Gastrocnemius medialis (tissue), 4 donors: ENCODE data around the gene MISP.

ENCODE experiments used
- CTCF ChIP-seq, 5 experiments: fragments of 450-650 bp in 3 of 5; fragments of 200-600 bp in 2 of 5; sonication (generic) in 2 of 5; IDR thresholded peaks in 4 of 5; conservative IDR thresholded peaks in 1 of 5; 1 replicate in 4 of 5; 2 replicates in 1 of 5; pipeline ENCODE4 v1.5.1; 2016 to 2019; ENCODE audit warnings: antibody characterized with exemption in 5 of 5, mild to moderate bottlenecking in 3 of 5, moderate library complexity in 3 of 5
- POLR2A ChIP-seq, 2 donors: fragments of 450-650 bp; IDR thresholded peaks; one replicate each; pipeline ENCODE4 v1.6.1; 2017; ENCODE audit warnings: antibody characterized with exemption in 2 of 2, mild to moderate bottlenecking in 2 of 2, moderate library complexity in 2 of 2

- TF ChIP-seq CTCF (IDR thresholded peaks at IDR 0.05 in 4 of 5, conservative IDR thresholded peaks at IDR 0.05 in 1 of 5) (no peak), POLR2A (IDR thresholded peaks at IDR 0.05) (no peak)
Measured at GRCh38 chr19:765179-765738, 14.3 kb downstream of the MISP start.
